ENCODE results near the gene ENOSF1. TPM values are rescaled to one million over a fixed set of nuclear protein-coding genes. Genes with fewer than 3 reads are reported as not detected.
"Not testable (repeated sequence)": the region's sequence is repeated elsewhere in the genome, so short reads cannot be mapped to it uniquely, and the experiment has no call there.

Gene ENOSF1
- polyA plus RNA-seq, 12 donors, result 14.8 to 68.3 (median 26.1) TPM; not detected in 1

- no peak for DNase-seq
Measured at GRCh38 chr18:710418-711300, 1.8 kb downstream of the ENOSF1 start.

- no peak for DNase-seq
Measured at GRCh38 chr18:709771-710170, 2.7 kb downstream of the ENOSF1 start.

GRCh38 chr18:708096-708495 is 4.3 kb downstream of the ENOSF1 start:
- no peak for DNase-seq

GRCh38 chr18:706405-706804 is 6.0 kb downstream of the ENOSF1 start:
- no peak for DNase-seq

GRCh38 chr18:703213-703967 is 9.0 kb downstream of the ENOSF1 start:
- no peak for DNase-seq

GRCh38 chr18:697800-698199 is 14.6 kb downstream of the ENOSF1 start:
- DNase-seq, result no peak

- no peak for DNase-seq
Measured at GRCh38 chr18:697012-697411, 15.4 kb downstream of the ENOSF1 start.

- peak; percentile 28 for DNase-seq
Measured at GRCh38 chr18:693466-694187, 18.8 kb downstream of the ENOSF1 start.

- no peak for DNase-seq
Measured at GRCh38 chr18:692824-693223, 19.6 kb downstream of the ENOSF1 start.

- DNase-seq, result no peak
Measured at GRCh38 chr18:688323-688722, 24.1 kb downstream of the ENOSF1 start.

GRCh38 chr18:686339-687111 is 25.9 kb downstream of the ENOSF1 start:
- no peak for DNase-seq

- DNase-seq, result no peak
Measured at GRCh38 chr18:685438-685837, 27.0 kb downstream of the ENOSF1 start.

- DNase-seq, result no peak
Measured at GRCh38 chr18:683531-683930, 28.9 kb downstream of the ENOSF1 start.

- DNase-seq, result no peak
Measured at GRCh38 chr18:682833-683232, 29.6 kb downstream of the ENOSF1 start.

- DNase-seq, result not testable (repeated sequence)
Measured at GRCh38 chr18:682416-682815, 30.0 kb downstream of the ENOSF1 start.

- no peak for DNase-seq
Measured at GRCh38 chr18:681985-682384, 30.4 kb downstream of the ENOSF1 start.

GRCh38 chr18:680392-680791 is 32.0 kb downstream of the ENOSF1 start:
- DNase-seq, result no peak

- DNase-seq, result no peak
Measured at GRCh38 chr18:679516-679915, 32.9 kb downstream of the ENOSF1 start.

GRCh38 chr18:678482-679182 is 33.8 kb downstream of the ENOSF1 start:
- no peak for DNase-seq

GRCh38 chr18:677951-678381 is 34.5 kb downstream of the ENOSF1 start:
- DNase-seq, result no peak

- no peak for DNase-seq
Measured at GRCh38 chr18:677145-677544, 35.3 kb downstream of the ENOSF1 start.

Measured in muscle of arm (tissue), 12 donors.